Endodermal cell (in vitro differentiated cells): ENCODE results near the gene FASTKD1. TPM values are rescaled to one million over a fixed set of nuclear protein-coding genes. Genes with fewer than 3 reads are reported as not detected.

Experiments used
- DNase-seq: peaks from one replicate; pipeline ENCODE4 v3.0.0-alpha.2; 2017
- H3K27ac ChIP-seq: 2 replicates; pipeline ENCODE4 v1.5.1; 2013; ENCODE audit warnings: mild to moderate bottlenecking, low read depth, low read length, moderate library complexity
- H3K27me3 ChIP-seq: 2 replicates; pipeline ENCODE4 v1.6.1; 2013; ENCODE audit warnings: mild to moderate bottlenecking, low read length, moderate library complexity; ENCODE audit not compliant: insufficient read depth, control insufficient read depth, poor library complexity, severe bottlenecking
- H3K36me3 ChIP-seq: 2 replicates; pipeline ENCODE4 v1.7.0; 2013; ENCODE audit warnings: mild to moderate bottlenecking, low read length, moderate library complexity; ENCODE audit not compliant: control insufficient read depth, insufficient read depth
- H3K4me1 ChIP-seq: one replicate; pipeline ENCODE4 v1.7.0; 2013; ENCODE audit warnings: low read length; ENCODE audit not compliant: control insufficient read depth, insufficient read depth
- H3K4me3 ChIP-seq: 2 replicates; pipeline ENCODE4 v1.5.1; 2013; ENCODE audit warnings: mild to moderate bottlenecking, low read length, moderate library complexity
- H3K9ac ChIP-seq: 2 replicates; pipeline ENCODE4 v1.6.1; 2013; ENCODE audit warnings: mild to moderate bottlenecking, low read length, moderate library complexity; ENCODE audit not compliant: poor library complexity, severe bottlenecking; ENCODE audit errors: extremely low read depth
- H3K9me3 ChIP-seq: 2 replicates; pipeline ENCODE4 v1.6.1; 2013; ENCODE audit warnings: mild to moderate bottlenecking, low read length, moderate library complexity; ENCODE audit not compliant: control insufficient read depth
- H3K27ac Mint-ChIP-seq: 2 replicates; pipeline ENCODE4 v1.8.0; 2020; ENCODE audit warnings: mixed read lengths
- H3K27me3 Mint-ChIP-seq: 2 replicates; pipeline ENCODE4 v1.8.0; 2021; ENCODE audit warnings: mild to moderate bottlenecking, mixed read lengths; ENCODE audit not compliant: insufficient read depth
- H3K36me3 Mint-ChIP-seq: 2 replicates; pipeline ENCODE4 v1.8.0; 2020; ENCODE audit warnings: low read depth, mixed read lengths
- H3K4me1 Mint-ChIP-seq: 2 replicates; pipeline ENCODE4 v1.8.0; 2020; ENCODE audit warnings: mixed read lengths
- H3K4me3 Mint-ChIP-seq: 2 replicates; pipeline ENCODE4 v1.8.0; 2020; ENCODE audit warnings: mild to moderate bottlenecking, moderate library complexity, mixed read lengths
- H3K9me3 Mint-ChIP-seq: 2 replicates; pipeline ENCODE4 v1.8.0; 2020; ENCODE audit warnings: mild to moderate bottlenecking, mixed read lengths
- CTCF ChIP-seq: fragments of 200-600 bp; sonication (generic); conservative IDR thresholded peaks from 2 replicates; pipeline ENCODE4 v1.5.0; 2021; ENCODE audit warnings: antibody characterized with exemption, mild to moderate bottlenecking
- WGBS, 2 experiments: methylation state at CpG; one replicate each; pipeline versions ENCODE4 v1.1.5 to v1.1.7; 2013; ENCODE audit warnings: missing lambda C conversion rate in 2 of 2, mixed read lengths in 1 of 2; ENCODE audit not compliant: insufficient coverage in 1 of 2, insufficient read length in 1 of 2; 5-methylcytosine and 5-hydroxymethylcytosine counted together
- total RNA-seq, 2 donors: library from RNA; stranded (reverse); fragmentation: NEBNext Ultra II Directional in 1 of 2; extraction: Animal tissue kit (Norgen Biotek cat#: 25700) in 1 of 2; gene quantifications; 2 replicates in 1 of 2; 3 replicates in 1 of 2; pipeline ENCODE4 v1.2.1, GENCODE V29; 2021

Gene FASTKD1
- total RNA-seq, 2 donors from 2014 or later = 45.2 to 56.0 TPM

GRCh38 chr2:169507698-169508097, 66.0 kb downstream of the FASTKD1 start:
- H3K4me3 ChIP-seq = no peak overlapping the region
- H3K4me1 ChIP-seq = peaks cover 9% of the 10 kb centered on the region
- no peak overlapping the region for H3K4me3 Mint-ChIP-seq
- no peaks in the 10 kb centered on the region for H3K27me3 ChIP-seq
- no peaks in the 10 kb centered on the region for H3K27me3 Mint-ChIP-seq
- peaks cover 12% of the 10 kb centered on the region for H3K36me3 Mint-ChIP-seq
- peaks cover 21% of the 10 kb centered on the region for H3K9me3 Mint-ChIP-seq
- no peak for TF ChIP-seq CTCF
- H3K36me3 ChIP-seq = peaks cover 11% of the 10 kb centered on the region
- H3K4me1 Mint-ChIP-seq = peaks cover 7% of the 10 kb centered on the region
- no peak overlapping the region for H3K9ac ChIP-seq
- no peak for DNase-seq
- H3K27ac Mint-ChIP-seq = no peak overlapping the region
- no peak overlapping the region for H3K27ac ChIP-seq
- peaks cover 7% of the 10 kb centered on the region for H3K9me3 ChIP-seq

DNA sequence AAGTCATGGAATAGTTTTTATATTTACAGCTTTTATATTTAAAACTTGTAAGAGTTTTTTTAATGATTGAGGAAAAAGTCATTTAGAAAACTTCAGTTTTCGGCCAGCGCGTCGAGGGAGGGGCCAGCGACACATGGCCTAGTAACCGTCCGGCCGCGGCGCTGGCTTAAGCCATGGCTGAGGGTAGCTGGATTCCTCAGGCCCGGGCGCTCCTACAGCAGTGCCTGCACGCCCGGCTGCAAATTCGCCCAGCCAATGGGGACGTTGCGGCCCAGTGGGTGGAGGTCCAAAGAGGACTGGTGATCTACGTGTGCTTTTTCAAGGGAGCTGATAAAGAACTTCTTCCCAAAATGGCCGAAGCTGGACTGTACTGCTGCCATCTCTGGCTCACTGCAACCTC, 69.0 kb downstream of the FASTKD1 start:
- no peak for TF ChIP-seq CTCF
- peaks cover 7% of the 10 kb centered on the region for H3K9me3 ChIP-seq
- WGBS, 2 experiments = 96 to 100% methylated on average over 2 to 19 of the region's 19 CpGs
- peaks cover 11% of the 10 kb centered on the region for H3K36me3 ChIP-seq
- peaks cover 12% of the 10 kb centered on the region for H3K36me3 Mint-ChIP-seq
- H3K4me1 ChIP-seq = peaks cover under 1% of the 10 kb centered on the region
- no peaks in the 10 kb centered on the region for H3K27me3 Mint-ChIP-seq
- H3K4me3 ChIP-seq = no peak overlapping the region
- no peak overlapping the region for H3K9ac ChIP-seq
- no peak overlapping the region for H3K27ac ChIP-seq
- H3K4me3 Mint-ChIP-seq = no peak overlapping the region
- no peak for DNase-seq
- peaks cover 2% of the 10 kb centered on the region for H3K4me1 Mint-ChIP-seq
- peaks cover 21% of the 10 kb centered on the region for H3K9me3 Mint-ChIP-seq
- no peaks in the 10 kb centered on the region for H3K27me3 ChIP-seq
- no peak overlapping the region for H3K27ac Mint-ChIP-seq

GRCh38 chr2:169495310-169495928, 78.2 kb downstream of the FASTKD1 start:
- H3K4me1 Mint-ChIP-seq = no peaks in the 10 kb centered on the region
- Histone ChIP-seq H3K9ac (no peak overlapping the region), H3K9me3 (peaks cover 6% of the 10 kb centered on the region), H3K27ac (no peak overlapping the region), H3K27me3 (no peaks in the 10 kb centered on the region), H3K4me3 (no peak overlapping the region), H3K36me3 (no peaks in the 10 kb centered on the region), H3K4me1 (no peaks in the 10 kb centered on the region)
- 93 to 94% methylated on average over 3 to 5 of the region's 5 CpGs for WGBS, 2 experiments
- DNase-seq = no peak
- H3K9me3 Mint-ChIP-seq = no peaks in the 10 kb centered on the region
- H3K27ac Mint-ChIP-seq = no peak overlapping the region
- no peaks in the 10 kb centered on the region for H3K27me3 Mint-ChIP-seq
- no peak overlapping the region for H3K4me3 Mint-ChIP-seq
- TF ChIP-seq CTCF = no peak
- peaks cover 4% of the 10 kb centered on the region for H3K36me3 Mint-ChIP-seq
